ENCODE results near the gene GPR26.

- TF ChIP-seq POLR2A (IDR thresholded peaks at IDR 0.05) (no peak), CTCF (IDR thresholded peaks at IDR 0.05) (no peak)
Measured at GRCh38 chr10:123704812-123705211, 38.7 kb downstream of the GPR26 start.
